Mesenteric fat pad (tissue), 1 donor: ENCODE results near the gene MAP4K1. TPM values are rescaled to one million over a fixed set of nuclear protein-coding genes. Genes with fewer than 3 reads are reported as not detected.
A peak's percentile ranks its signal among the peaks of the same experiment; 100 is the strongest.
"Not testable (repeated sequence)": the region's sequence is repeated elsewhere in the genome, so short reads cannot be mapped to it uniquely, and the experiment has no call there.

Experiments
- DNase-seq: peaks from one replicate; pipeline ENCODE4 v3.0.0-alpha.2; 2020; ENCODE audit warnings: low spot score
- total RNA-seq: library from RNA; stranded (reverse); fragmentation: NEBNext Ultra II Directional; extraction: Animal tissue kit (Norgen Biotek cat#: 25700); gene quantifications from one replicate; pipeline ENCODE4 v1.2.1, GENCODE V29; 2021
- donor health status: DM: yes; HTN: yes; CAD: no.

MAP4K1 gene
- total RNA-seq, 1 donor from 2014 or later: 3.9 TPM

DNA sequence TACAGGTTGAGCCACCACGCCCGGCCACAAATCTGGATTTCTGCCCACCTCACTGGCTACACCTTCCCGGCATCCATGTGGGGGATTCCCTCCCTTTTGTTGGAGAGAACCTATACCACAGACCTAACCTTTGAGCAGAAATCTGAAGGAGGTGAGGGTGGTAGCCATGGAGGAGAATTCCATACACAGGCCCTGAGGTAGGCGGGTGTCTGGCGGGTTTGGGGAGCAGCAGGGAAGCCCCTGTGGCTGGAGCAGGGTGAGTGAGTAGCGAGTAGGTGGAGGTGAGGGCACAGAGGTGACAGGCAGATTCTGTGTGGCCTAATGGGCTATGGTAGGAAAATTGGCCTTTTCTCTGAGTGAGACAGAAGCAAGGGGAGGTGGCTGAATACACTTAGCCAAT lies 11.8 kb upstream of the MAP4K1 start:
- DNase-seq: no peak

DNA sequence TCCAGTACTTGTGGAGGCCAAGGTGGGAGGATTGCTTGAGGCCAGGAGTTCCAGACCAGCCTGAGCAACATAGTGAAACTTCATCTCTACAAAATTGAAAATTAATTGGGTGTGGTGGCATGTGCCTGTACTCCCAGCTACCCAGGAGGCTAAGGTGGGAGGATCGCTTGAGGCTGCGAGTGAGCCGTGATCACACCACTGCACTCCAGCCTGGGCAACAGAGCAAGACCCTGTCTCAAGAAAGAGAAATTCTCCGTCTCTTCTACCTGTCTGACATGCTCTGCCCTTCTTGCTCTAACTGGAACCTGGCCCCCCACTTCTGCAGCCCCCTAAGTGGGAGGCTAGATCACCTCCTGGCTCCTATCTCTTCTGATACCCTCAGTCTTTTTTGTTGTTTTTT lies 8.6 kb upstream of the MAP4K1 start:
- DNase-seq: no peak

DNA sequence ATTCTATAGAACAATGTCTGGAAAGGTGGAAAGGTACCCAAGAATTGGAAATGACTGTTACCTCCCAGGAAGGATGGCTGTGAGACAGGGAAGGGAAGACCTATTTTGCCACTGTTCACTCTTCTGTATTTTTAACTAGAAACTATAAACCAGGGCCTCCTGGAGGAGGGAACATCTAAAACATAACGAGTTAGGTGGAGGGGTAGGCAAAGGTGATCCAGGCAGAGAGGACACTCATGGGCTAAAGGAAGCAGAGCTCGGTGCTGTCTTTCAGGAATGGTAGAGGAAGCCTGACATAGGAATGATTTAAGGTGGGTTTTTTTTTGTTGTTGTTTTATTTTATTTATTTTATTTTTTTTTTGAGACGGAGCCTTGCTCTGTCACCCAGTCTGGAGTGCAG lies 7.1 kb upstream of the MAP4K1 start:
- no peak for DNase-seq

DNA sequence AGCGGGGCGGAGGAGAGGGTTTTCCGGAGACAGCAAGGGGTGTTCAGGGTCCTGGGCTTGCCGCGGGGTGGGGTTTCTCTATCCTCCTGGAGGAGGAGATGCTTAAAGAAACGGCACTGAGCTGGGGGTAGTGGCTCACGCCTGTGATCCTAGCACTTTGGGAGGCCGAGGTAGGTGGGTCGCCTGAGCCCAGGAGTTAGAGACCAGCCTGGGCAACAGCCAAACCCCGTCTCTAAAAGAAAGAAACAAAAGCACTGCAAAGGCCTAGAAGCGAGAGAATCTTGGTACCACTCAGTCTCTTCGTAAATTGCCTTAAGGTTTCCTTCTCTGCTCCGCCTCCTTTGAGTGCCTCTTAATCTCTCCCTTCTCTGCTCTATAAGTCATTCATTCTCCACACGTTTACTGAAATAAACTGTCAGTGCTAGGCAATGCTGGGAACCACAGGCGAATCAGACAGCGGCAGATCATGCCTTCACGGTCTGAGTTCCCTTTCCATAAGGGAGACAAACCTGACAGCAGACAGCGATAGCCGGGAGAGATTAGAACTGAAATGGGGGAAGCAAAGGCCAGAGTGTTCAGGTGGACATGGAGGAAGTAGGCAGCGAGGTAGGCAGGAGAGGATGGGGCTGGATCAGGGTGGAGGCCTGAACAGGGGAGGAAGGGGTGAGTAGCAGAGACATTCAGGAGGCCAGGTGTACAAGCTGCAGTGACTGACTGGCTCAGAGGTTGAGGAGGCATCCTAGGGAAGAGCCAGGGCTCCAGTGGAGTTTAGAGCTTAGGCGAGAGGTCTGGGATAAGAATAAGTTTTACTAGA lies 1.8 kb upstream of the MAP4K1 start:
- DNase-seq: no peak

DNA sequence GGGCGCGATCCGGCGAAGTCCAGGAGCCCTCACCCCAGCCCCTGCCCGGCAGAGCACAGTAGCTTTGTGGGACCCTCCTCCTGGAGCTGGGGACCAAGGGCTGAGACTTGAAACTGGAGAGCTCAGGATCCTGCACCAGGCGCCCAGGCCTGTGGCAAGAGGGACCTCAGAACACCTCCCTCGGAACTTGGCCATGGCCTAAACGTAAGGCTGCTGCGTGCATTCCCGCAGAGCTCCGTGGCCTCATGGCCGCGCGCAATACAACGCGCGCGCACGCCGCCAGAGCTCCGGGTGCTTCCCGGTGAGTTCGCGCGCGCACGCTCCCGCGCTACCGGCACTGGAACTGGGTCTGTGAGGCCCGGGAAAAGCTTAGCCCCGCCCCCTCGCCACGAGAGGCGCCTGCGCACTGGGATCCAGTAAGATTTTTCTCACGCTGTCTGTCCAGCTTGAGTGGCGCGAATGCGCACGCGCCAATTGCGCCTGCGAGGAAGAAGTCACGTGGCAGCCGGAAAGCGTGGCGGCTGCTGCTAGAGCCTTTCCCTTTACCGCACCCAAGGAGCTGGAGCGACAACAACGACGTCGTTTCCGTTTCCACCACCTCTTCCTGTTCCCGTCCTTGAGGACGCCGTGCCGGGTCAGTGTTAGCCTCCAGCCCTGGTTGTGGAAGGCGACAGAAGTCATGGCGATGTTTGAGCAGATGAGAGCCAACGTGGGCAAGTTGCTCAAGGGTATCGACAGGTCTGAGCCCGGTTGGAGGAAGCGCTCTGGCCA lies 1.0 kb upstream of the MAP4K1 start, which contains the start of gene EIF3K:
TSS of gene EIF3K (plus strand) at position 599 of the 771 bp plus-strand sequence. CDS start at position 680, 81 bp downstream.
- peak; percentile 100 for DNase-seq

DNA sequence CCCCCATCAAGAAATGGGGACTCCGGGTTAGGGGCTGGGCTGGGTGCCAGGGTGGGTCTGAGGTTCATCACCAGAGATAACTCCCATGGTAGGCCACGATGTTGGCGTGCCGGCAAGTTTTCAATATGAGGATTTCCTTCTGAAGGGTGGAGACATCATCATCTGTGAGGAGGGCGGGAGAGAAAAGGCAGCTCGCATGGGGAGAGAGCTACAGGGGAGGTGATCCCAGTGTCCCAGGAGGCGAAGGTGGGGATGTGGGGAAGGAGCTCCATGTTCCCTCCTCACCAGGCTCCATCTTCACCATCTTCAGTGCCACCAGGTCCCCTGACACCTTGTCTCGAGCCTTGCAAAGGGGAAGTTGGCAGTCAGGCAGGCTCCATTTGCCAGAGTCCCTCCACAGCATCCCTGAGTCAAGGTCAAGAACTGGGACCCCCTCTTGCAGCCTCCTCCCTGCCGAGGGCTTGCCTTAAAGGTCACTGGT lies 430 bp downstream of the MAP4K1 start:
- DNase-seq: no peak

DNA sequence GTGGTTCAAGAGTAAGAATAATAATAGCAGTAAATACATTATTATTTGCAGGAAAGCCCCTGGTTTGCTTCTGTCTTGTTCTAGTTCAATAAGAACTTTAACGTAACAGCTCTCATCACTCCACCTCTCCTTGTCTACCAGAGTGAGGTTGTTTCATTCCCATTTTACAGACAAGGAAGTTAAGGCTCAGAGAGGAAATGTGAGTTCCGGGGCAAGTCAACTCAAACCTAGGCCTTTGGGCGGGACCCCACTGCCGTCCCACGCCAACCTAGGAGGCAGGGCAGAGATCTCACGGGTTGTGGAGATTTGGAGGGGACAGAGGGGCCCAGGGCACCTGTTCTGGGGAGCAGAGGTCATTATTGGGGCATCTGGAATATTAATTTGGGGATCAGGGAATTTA lies 1.5 kb downstream of the MAP4K1 start:
- DNase-seq: no peak

DNA sequence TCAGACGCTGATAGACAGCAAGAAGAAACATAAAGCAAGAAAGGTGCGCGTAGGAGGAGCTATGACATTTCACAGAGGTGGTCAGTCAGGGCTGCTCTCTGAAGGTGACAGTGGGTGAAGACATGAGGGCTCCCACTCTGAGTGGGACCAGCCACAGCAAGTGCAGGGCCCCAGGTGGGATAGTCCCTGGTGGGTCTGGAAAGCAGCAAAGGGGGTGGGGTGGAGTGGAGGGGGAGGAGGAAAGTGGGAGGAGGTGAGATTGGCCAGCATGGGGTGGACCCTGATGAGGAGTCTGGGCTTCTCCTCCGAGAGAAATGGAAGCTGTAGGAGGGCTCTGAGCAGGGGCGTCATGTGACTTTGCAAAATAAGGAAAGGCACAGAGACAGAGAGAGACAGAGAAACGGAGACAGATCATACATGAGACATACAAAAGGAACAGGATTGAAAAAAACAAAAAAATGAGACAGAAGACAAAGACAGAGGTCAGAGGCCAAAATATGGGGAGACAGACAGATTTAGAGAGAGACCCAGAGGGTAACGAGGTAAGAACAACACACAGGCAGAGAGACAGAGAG lies 2.7 kb downstream of the MAP4K1 start:
- no peak for DNase-seq

DNA sequence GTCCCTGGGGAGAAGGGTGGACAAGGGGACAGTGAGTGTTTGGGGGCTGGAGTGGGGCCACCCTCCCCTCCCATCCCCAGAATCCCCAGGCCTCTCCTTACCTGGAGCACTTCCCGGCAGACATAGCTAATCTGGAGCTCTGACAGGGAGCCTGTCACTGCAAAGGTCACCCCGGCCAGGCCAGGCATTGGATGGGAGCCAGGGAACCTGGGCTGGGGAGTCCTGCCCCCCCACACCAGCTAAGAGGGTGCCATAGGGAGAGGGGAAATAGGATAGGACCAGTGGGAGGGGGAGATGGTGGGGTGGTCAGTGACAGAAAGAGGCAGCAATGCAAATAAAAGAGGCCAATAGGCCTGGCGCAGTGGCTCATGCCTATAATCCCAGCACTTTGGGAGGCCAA lies 3.5 kb downstream of the MAP4K1 start:
- DNase-seq: no peak

DNA sequence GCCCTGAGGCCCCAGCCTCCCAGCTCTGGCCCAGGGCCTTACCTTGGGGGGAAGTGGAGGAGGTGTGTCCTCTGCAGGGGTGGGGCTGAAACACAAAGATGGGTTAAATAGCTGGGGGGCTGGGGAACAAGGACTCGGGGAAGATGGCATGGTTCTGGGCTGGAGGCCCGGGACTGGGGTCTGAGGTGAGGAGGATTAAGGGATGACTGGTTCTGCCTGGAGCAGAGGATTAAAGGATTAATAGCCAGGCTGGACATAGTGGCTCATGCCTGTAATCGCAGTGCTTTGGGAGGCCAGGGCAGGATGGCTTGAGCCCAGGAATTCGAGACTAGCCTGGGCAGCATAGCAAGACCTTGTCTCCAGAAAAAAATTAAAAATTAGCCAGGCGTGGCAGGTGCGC lies 11.6 kb downstream of the MAP4K1 start:
- DNase-seq: no peak

DNA sequence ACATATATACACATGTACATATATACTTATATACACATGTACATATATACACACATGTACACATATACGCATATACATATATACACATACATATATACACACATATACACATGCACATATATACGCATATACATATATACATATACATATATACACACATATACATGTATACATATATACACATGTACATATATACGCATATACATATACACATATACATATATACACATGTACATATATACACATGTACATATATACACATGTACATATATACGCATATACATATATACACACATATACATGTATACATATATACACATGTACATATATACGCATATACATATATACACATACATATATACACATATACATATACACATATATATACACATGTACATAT lies 14.9 kb downstream of the MAP4K1 start:
- DNase-seq: not testable (repeated sequence)

DNA sequence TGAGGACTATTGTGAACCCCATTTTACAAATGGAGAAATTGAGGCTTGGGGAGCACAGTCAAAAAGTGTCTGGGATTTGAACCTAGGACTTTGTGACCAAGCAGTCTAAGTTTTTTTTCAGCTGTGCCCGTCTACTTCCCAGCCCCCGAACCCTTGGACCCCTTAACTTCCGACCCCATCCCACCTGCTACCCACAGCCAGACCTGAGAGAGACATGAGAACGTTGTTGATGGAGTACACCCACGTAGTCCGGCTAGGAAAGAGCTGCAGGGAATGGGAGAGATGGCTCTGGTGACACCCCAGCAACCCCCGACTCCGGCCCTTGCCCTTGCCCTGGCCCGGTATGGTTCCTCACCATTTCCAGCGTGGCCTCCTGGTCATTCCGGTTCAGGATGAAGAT lies 18.0 kb downstream of the MAP4K1 start:
- DNase-seq: no peak

DNA sequence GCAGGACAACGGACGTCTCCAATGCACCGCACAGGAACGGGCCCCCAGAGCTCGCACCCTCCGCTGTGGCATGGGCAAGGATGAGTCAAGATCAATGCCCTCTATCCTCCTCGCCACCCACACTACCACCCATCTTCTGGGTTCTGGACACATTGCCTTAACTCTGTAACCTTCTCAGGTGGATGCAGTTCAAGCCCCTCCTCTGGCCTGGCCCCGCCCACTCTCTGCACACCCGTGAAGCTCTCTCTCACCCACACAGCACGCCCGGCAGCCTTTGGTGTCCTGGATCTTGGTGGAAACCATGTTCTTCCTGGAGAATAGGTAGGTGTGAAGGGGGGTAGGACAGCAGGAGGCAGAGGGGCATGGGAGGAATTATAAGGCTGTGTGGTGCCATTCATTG lies 20.7 kb downstream of the MAP4K1 start:
- no peak for DNase-seq

DNA sequence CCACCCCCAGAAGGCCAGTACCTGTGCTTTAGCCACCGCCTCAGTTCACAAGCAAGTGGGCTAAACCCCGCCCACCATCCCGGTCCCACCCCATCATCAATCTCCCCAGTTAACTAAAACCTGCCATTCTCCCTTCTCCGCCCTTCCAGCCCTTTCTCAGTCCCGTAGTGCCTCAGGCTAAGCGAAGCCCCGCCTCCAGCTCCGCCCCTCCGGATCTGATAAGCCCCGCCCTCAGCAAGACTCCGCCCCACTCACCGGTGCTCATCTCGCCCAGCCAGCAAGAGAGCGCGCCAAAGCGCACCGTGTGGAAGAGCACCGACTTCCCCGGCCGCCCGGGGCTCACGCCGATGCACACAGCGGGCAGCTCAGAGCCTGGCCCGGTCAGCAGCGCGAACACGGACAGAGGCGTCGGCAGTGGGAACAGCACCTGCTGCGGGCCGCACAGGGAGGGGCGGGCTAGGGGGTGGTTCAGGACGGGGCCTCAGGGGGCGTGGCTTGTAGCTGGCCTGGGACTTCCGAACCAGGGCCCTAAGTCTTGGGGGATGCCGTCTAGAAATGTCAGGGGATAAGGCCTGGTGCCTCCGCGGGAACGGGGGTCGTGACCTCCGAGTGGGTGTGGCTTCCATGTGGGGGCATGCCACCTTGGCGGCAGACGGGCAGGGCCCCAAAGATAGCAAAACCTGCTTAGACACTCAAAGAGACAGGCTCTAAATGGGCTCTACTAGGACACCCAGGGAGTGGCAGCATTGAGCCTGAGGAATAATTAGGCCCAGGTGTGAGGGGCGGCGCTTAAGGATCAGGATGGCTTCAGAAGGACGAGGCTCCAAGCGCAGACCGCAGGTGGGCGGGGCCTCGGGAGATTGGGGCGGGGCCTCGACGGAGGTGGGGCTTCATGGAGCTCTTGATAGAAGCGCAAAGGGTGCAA lies 21.4 kb downstream of the MAP4K1 start:
- no peak for DNase-seq

DNA sequence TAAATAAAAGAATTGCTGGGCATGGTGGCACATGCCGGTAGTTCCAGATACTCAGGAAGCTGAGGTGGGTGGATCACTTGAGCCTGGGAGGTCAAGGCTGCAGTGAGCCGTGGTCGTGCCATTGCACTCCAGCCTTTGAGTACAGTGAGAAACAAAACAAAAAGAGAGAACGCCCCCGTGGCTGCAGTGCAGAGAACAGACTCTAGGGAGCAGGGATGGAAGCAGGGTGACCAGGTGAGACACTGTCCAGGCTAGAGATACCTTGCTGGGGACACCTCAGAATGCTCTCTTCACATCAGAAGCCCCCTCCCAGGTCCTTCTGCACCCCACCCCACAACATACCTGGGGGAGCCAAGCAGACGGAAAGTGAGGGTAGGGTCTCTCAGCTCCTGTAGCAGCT lies 24.8 kb downstream of the MAP4K1 start:
- no peak for DNase-seq

DNA sequence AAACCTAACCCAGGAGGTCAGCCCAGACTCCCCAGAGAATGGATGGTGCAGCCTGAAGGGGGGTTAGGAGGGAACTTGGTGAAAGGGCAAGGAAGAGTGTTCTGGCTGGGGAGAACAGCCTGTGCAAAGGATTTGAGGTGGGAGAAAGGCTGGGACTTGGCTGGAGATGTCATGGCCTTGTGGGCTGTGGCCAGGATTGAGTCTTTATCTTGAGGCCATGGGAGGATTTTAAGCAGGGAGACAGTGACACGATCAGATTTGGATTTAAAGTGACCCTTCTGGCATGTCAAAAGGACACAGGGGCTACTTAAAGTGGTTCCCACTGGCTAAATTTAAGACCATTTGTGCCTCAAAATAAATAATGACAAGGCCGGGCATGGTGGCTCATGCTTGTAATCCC lies 29.7 kb downstream of the MAP4K1 start:
- no peak for DNase-seq

DNA sequence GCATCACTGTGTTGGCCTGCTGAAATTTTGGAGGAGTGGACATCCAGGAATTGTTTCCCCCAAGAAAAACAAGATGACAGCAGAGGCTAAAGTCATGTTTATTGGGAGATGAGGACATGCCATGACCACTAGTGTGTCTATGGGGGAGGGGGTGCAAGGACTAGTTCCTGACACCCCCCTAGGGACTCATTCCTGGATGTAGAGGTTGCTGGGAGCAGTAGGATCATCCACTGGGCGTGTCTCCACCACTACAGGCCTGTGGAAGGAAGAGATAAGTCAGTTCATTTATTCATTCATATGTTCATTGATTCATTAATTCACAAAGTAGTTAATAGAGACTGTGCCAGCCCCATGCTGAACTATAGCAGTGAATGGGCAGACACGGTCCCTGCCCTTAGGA lies 30.2 kb downstream of the MAP4K1 start:
- DNase-seq: no peak

DNA sequence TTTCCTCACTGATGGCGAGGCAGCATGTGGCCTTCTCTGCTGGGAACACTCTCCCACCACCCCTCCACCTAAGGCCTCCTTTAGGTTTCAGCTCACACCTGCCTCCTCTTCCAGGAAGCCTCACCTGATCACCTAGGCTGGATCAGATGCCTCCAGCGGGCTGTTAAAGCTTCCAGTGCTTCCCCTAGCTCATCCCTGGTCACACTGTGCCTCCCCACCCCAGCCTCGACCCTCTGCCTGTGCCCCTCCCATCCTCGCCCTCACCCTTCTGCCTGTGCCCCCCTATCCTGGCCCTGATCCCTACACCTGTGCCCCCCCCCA lies 33.8 kb downstream of the MAP4K1 start:
- DNase-seq: no peak

DNA sequence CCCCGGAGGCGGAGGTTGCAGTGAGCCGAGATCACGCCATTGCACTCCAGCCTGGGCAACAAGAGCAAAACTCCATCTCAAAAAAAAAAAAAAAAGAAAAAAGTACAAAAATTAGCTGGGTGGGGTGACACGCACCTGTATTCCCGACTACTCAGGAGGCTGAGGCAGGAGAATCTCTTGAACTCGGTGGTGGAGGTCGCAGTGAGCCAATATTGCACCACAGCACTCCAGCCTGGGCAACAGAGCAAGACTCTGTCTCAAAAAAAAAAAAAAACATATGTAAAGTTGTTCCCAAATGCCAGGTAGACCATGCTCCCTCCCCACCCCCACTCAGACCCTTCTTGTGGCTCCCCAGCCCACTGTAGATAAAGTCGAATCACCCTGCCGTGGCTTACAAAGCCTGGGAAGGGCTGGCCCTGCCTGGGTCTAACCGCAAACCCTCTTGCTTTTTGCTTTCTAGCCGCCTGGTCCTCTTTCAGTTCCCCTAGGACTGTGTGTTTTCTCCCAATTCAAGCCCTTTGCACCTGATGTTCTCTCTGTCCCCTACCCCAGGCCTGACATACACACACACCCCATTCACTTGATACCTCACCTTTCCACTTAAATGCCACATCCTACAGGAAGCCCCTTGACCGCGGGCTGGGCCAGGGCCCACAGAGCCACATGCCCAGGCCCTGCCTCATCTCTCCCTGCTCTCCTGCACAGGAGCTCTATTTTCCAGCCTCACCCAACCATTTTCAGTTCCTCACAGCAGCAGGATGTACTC lies 34.4 kb downstream of the MAP4K1 start:
- DNase-seq: no peak

DNA sequence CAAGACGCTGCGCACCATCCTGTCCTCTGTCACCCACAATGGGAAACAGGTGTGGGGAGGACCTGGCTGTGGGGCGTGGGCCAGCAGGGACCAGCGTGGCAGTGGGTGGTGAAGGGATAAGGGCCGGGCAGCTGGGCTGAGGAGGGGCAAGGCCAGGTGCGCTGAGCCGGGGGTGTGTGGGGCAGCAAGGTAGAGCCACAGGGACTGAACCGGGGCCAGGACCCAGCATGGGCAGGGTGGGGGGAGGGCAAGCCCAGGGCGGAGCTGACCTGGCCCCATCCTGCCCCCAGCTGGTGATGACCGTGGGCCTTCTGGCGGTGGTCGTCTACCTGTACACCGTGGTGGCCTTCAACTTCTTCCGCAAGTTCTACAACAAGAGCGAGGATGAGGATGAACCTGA lies 37.7 kb downstream of the MAP4K1 start:
- no peak for DNase-seq
